Pons (tissue), 1 donor: ENCODE measurements around the gene TLR8.

Source experiments
- DNase-seq: peaks from one replicate; pipeline ENCODE4 v3.0.0-alpha.2; 2016; ENCODE audit warnings: low spot score

TLR8 gene

GRCh38 chrX:12966151-12966550 is 59.7 kb downstream of the TLR8 start:
- no peak for DNase-seq

GRCh38 chrX:12967711-12968465 is 61.5 kb downstream of the TLR8 start:
- DNase-seq, result no peak

- DNase-seq, result peak; percentile 83
These were observed 64.3 kb downstream of the TLR8 start for GRCh38 chrX:12970691-12971202.

- no peak for DNase-seq
These were observed 65.0 kb downstream of the TLR8 start for GRCh38 chrX:12971282-12972003.

- DNase-seq, result no peak
These were observed 65.8 kb downstream of the TLR8 start for GRCh38 chrX:12972243-12972642.
